ENCODE measurements around the gene STK38. TPM values are rescaled to one million over a fixed set of nuclear protein-coding genes. Genes with fewer than 3 reads are reported as not detected.

The STK38 gene
- total RNA-seq, 1 donor from 2014 or later, result 41.4 TPM

DNA sequence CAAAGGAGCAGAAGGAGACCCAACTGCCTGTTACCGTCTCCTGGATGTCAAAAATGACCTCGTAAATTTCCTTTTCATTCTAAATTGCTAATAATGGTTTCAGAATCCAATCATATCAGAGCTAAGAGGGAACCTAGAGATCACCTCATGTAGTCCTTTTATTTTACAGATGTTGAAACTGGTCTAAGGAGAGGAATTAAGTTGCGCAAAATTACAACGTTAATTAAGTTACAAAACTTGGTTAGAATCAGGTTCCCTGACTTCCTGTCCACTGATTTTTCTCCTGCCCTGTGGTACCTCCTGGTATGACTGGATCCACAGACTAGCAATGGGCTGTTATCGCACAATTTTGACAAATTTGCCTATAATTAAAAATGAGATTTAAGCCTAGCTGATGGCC, 9.0 kb upstream of the STK38 start:
- H3K9me3 Mint-ChIP-seq (ENCODE audit: unreplicated experiment), result no peaks in the 10 kb centered on the region
- TF ChIP-seq, protein P1, sequence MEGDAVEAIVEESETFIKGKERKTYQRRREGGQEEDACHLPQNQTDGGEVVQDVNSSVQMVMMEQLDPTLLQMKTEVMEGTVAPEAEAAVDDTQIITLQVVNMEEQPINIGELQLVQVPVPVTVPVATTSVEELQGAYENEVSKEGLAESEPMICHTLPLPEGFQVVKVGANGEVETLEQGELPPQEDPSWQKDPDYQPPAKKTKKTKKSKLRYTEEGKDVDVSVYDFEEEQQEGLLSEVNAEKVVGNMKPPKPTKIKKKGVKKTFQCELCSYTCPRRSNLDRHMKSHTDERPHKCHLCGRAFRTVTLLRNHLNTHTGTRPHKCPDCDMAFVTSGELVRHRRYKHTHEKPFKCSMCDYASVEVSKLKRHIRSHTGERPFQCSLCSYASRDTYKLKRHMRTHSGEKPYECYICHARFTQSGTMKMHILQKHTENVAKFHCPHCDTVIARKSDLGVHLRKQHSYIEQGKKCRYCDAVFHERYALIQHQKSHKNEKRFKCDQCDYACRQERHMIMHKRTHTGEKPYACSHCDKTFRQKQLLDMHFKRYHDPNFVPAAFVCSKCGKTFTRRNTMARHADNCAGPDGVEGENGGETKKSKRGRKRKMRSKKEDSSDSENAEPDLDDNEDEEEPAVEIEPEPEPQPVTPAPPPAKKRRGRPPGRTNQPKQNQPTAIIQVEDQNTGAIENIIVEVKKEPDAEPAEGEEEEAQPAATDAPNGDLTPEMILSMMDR (IDR thresholded peaks at IDR 0.05; ENCODE audit: unreplicated experiment), result no peak
- H3K27ac Mint-ChIP-seq (ENCODE audit: unreplicated experiment), result no peak overlapping the region
- no peaks in the 10 kb centered on the region for H3K27me3 Mint-ChIP-seq (ENCODE audit: unreplicated experiment)
- no peaks in the 10 kb centered on the region for H3K36me3 Mint-ChIP-seq (ENCODE audit: low read depth, unreplicated experiment)
- H3K4me1 Mint-ChIP-seq (ENCODE audit: unreplicated experiment), result peaks cover 5% of the 10 kb centered on the region
- DNase-seq (ENCODE audit: low spot score), result no peak
- H3K4me3 Mint-ChIP-seq (ENCODE audit: unreplicated experiment), result no peak overlapping the region

DNA sequence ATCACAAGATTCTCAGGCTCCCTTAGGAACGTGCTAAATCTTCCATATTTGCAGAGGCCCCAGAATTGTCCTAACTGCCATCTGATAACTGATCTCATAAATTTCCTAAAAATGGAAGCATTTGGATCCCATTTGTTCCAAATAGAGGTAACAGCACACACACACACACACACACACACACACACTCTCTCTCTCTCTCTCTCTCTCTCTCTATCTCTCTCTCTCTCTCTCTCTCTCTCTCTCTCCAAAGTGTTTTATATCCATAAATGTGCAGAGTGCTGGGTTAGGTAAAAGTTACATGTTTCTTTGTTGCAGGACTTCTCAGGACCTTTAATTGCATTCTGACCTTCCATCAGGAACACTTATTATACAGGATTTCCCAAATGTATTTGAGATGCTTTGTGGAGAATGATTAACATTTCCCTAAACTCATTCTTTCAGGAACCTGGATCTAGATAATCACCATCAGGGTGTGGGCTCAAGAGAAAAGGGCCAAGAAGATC, 8.5 kb upstream of the STK38 start:
- DNase-seq (ENCODE audit: low spot score), result no peak
- no peaks in the 10 kb centered on the region for H3K9me3 Mint-ChIP-seq (ENCODE audit: unreplicated experiment)
- H3K36me3 Mint-ChIP-seq (ENCODE audit: low read depth, unreplicated experiment), result no peaks in the 10 kb centered on the region
- H3K4me1 Mint-ChIP-seq (ENCODE audit: unreplicated experiment), result peaks cover under 1% of the 10 kb centered on the region
- no peak overlapping the region for H3K4me3 Mint-ChIP-seq (ENCODE audit: unreplicated experiment)
- no peaks in the 10 kb centered on the region for H3K27me3 Mint-ChIP-seq (ENCODE audit: unreplicated experiment)
- TF ChIP-seq, protein P1 (IDR thresholded peaks at IDR 0.05; ENCODE audit: unreplicated experiment), result no peak
- no peak overlapping the region for H3K27ac Mint-ChIP-seq (ENCODE audit: unreplicated experiment)

DNA sequence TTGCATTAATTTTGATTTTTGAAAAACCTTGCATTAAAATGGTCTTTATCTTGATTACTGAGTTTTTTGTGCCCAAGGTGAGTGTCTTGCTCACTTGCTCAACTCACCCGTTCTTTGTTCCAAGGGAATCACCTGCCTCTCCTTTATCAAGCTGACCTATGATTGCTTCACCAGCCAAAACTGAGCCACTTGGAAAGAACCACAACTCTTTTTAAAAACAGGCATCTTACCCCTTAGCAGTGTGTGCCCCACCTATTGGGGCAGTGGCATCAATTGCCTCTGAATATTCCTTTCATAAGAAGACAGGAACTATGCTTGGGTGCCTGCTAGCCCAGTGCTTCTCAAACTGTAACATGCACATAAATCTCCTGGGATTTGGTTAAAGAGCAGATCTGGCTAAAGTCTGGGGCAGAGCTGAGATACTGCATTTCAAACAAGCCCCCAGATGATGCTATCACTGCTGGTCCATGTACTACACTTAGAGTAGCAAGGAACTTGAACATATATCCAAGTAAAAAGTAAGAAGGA, 3.3 kb upstream of the STK38 start:
- H3K9me3 Mint-ChIP-seq (ENCODE audit: unreplicated experiment), result no peaks in the 10 kb centered on the region
- peaks cover 10% of the 10 kb centered on the region for H3K4me1 Mint-ChIP-seq (ENCODE audit: unreplicated experiment)
- DNase-seq (ENCODE audit: low spot score), result no peak
- TF ChIP-seq, protein P1 (IDR thresholded peaks at IDR 0.05; ENCODE audit: unreplicated experiment), result no peak
- H3K27me3 Mint-ChIP-seq (ENCODE audit: unreplicated experiment), result peaks cover 7% of the 10 kb centered on the region
- H3K27ac Mint-ChIP-seq (ENCODE audit: unreplicated experiment), result no peak overlapping the region
- H3K4me3 Mint-ChIP-seq (ENCODE audit: unreplicated experiment), result no peak overlapping the region
- no peaks in the 10 kb centered on the region for H3K36me3 Mint-ChIP-seq (ENCODE audit: low read depth, unreplicated experiment)

GRCh38 chr6:36548401-36548743, 1.1 kb upstream of the STK38 start:
- peaks cover 7% of the 10 kb centered on the region for H3K27me3 Mint-ChIP-seq (ENCODE audit: unreplicated experiment)
- DNase-seq (ENCODE audit: low spot score), result no peak

More at GRCh38 chr6:36548401-36548743, 1.1 kb upstream of the STK38 start:
- Mint-ChIP-seq H3K9me3 (ENCODE audit: unreplicated experiment) (no peaks in the 10 kb centered on the region), H3K4me3 (ENCODE audit: unreplicated experiment) (no peak overlapping the region), H3K36me3 (ENCODE audit: low read depth, unreplicated experiment) (peaks cover under 1% of the 10 kb centered on the region), H3K27ac (ENCODE audit: unreplicated experiment) (no peak overlapping the region), H3K4me1 (ENCODE audit: unreplicated experiment) (peaks cover 18% of the 10 kb centered on the region)
- TF ChIP-seq, protein P1 (IDR thresholded peaks at IDR 0.05; ENCODE audit: unreplicated experiment), result no peak

All from endothelial cell (in vitro differentiated cells).